Measurements from ENCODE around the gene ARMC8. TPM values are rescaled to one million over a fixed set of nuclear protein-coding genes. Genes with fewer than 3 reads are reported as not detected.

ARMC8 gene
- total RNA-seq, 1 experiment from 2014 or later = 63.6 TPM

DNA sequence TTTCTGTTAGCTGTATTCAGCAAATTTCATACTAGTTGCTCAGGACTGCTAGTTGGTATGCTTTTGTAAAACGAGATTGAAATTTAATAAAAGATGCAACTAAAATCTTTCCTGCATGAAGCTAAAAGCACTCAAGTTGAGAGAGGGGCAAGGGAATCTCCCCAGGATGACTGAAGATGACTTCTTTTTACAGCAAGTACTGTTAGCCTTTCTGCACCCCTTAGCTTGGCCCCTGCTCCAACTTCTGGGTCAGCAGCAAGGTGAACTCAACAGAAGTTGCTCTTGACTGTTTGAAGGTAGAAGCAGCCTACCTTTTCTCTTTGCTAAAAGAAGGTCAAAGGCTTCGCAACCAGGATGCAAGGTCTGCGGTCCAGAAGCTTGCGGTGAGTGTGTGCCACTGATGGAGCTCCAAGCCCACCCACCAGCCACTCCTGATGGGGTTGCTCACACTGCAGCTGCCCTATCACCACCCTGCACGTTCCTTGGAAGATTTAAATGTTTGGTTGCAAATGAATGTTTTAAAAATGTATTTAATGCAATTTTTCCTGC is 110.0 kb downstream of the ARMC8 start:
- Histone ChIP-seq H4K20me1 (ENCODE audit: control insufficient read depth, insufficient read depth, insufficient read length) (no peaks in the 10 kb centered on the region), H3K14ac (ENCODE audit: insufficient read depth, low read length) (no peak overlapping the region), H2BK15ac (ENCODE audit: low read depth, low read length) (no peak overlapping the region), H3K9me3 (ENCODE audit: control insufficient read depth, low read depth, low read length) (no peaks in the 10 kb centered on the region), H4K8ac (replicated peaks; ENCODE audit: insufficient read length, low read depth, low read length) (no peak overlapping the region), H3K27ac (ENCODE audit: insufficient read length, low read depth, low read length) (no peak overlapping the region), H2BK12ac (ENCODE audit: insufficient read length, low read depth, low read length) (no peak overlapping the region), H3K79me2 (ENCODE audit: insufficient read depth, low read length) (no peaks in the 10 kb centered on the region), H3K4me2 (ENCODE audit: insufficient read depth, insufficient read length, low read length) (no peak overlapping the region), H3K27me3 (ENCODE audit: insufficient read depth, low read length) (no peaks in the 10 kb centered on the region; the same call in 1 of the 2 replicates), H2AFZ (ENCODE audit: low read length) (no peak overlapping the region), H4K91ac (ENCODE audit: insufficient read length, low read depth, low read length) (no peak overlapping the region), H2BK20ac (ENCODE audit: low read depth, low read length, poor library complexity, severe bottlenecking) (no peak overlapping the region), H3K56ac (ENCODE audit: insufficient read length, low read depth, low read length) (no peak overlapping the region), H3K4ac (ENCODE audit: low read depth, low read length) (no peak overlapping the region), H2BK120ac (ENCODE audit: low read depth, low read length, poor library complexity, severe bottlenecking) (no peak overlapping the region), H3K23me2 (ENCODE audit: insufficient read length, low read depth, low read length, poor library complexity, severe bottlenecking) (no peaks in the 10 kb centered on the region), H3K9ac (ENCODE audit: extremely low read depth, insufficient read length, low read length) (no peak overlapping the region), H3K23ac (ENCODE audit: insufficient read length, low read depth, low read length) (no peak overlapping the region), H4K5ac (ENCODE audit: insufficient read length, low read depth, low read length) (no peak overlapping the region), H3K4me1 (ENCODE audit: insufficient read depth, low read length) (no peaks in the 10 kb centered on the region), H2BK5ac (ENCODE audit: insufficient read length, low read length) (no peak overlapping the region), H3K79me1 (ENCODE audit: insufficient read depth, low read depth, low read length, poor library complexity, severe bottlenecking) (no peaks in the 10 kb centered on the region), H3T11ph (ENCODE audit: low read length) (no peak overlapping the region), H2AK5ac (ENCODE audit: insufficient read length, low read length) (no peak overlapping the region), H3K18ac (ENCODE audit: insufficient read length, low read depth, low read length) (no peak overlapping the region)
- Mint-ChIP-seq H3K36me3 (ENCODE audit: insufficient read depth in 1 of 3, low read depth in 3 of 3) (peaks cover 8 to 38% (median 24%) of the 10 kb centered on the region in 3 experiments; a peak in 6 of 7 replicates), H3K4me3 (no peak overlapping the region), H3K9me3 (no peaks in the 10 kb centered on the region), H3K27me3 (ENCODE audit: low read depth) (no peaks in the 10 kb centered on the region), H3K27ac (no peak overlapping the region), H3K4me1 (no peaks in the 10 kb centered on the region)
- TF ChIP-seq, protein P1, sequence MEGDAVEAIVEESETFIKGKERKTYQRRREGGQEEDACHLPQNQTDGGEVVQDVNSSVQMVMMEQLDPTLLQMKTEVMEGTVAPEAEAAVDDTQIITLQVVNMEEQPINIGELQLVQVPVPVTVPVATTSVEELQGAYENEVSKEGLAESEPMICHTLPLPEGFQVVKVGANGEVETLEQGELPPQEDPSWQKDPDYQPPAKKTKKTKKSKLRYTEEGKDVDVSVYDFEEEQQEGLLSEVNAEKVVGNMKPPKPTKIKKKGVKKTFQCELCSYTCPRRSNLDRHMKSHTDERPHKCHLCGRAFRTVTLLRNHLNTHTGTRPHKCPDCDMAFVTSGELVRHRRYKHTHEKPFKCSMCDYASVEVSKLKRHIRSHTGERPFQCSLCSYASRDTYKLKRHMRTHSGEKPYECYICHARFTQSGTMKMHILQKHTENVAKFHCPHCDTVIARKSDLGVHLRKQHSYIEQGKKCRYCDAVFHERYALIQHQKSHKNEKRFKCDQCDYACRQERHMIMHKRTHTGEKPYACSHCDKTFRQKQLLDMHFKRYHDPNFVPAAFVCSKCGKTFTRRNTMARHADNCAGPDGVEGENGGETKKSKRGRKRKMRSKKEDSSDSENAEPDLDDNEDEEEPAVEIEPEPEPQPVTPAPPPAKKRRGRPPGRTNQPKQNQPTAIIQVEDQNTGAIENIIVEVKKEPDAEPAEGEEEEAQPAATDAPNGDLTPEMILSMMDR (conservative IDR thresholded peaks at IDR 0.05) = no peak
- WGBS (ENCODE audit: extremely low coverage, insufficient read length, low lambda C conversion rate) = no CpG with 5 or more reads among the region's 5 CpGs
- no peak for DNase-seq

Data from H9 (cell line).